HepG2 (cell line): Measurements from ENCODE around the gene FYB1. TPM values are rescaled to one million over a fixed set of nuclear protein-coding genes. Genes with fewer than 3 reads are reported as not detected.
A peak's percentile ranks its signal among the peaks of the same experiment; 100 is the strongest.

Experiments
- CBX5 ChIP-seq: sonication (generic); formaldehyde crosslinking; IDR thresholded peaks from 2 replicates; pipeline ENCODE4 v1.4.0; 2020; ENCODE audit warnings: missing genetic modification reagents, borderline replicate concordance
- CENPBD1 ChIP-seq: sonication (generic); formaldehyde crosslinking; IDR thresholded peaks from 2 replicates; pipeline ENCODE4 v1.8.0; 2022; ENCODE audit warnings: missing genetic modification reagents, low read depth, mild to moderate bottlenecking, borderline replicate concordance
- FOXJ3 ChIP-seq: sonication (generic); formaldehyde crosslinking; IDR thresholded peaks from 2 replicates; pipeline ENCODE4 v1.4.0; 2020; ENCODE audit warnings: missing genetic modification reagents, mild to moderate bottlenecking, borderline replicate concordance
- HIC2 ChIP-seq: sonication (generic); formaldehyde crosslinking; IDR thresholded peaks from 2 replicates; pipeline ENCODE4 v1.9.0; 2022; ENCODE audit warnings: low read depth, missing genetic modification reagents
- KMT2A ChIP-seq: sonication (generic); formaldehyde crosslinking; IDR thresholded peaks from 2 replicates; pipeline ENCODE4 v1.4.0; 2020; ENCODE audit warnings: missing genetic modification reagents
- POLR2AphosphoS5 ChIP-seq: IDR thresholded peaks from 2 replicates; pipeline ENCODE4 v1.6.1; 2012; ENCODE audit warnings: low read depth, low read length
- SMARCE1 ChIP-seq: fragments of 450-650 bp; IDR thresholded peaks from 2 replicates; pipeline ENCODE4 v1.6.1; 2017; ENCODE audit warnings: borderline replicate concordance
- SNRNP70 ChIP-seq: fragments of 200-400 bp; formaldehyde crosslinking; IDR thresholded peaks from 2 replicates; pipeline ENCODE4 v1.6.1; 2017; ENCODE audit warnings: mild to moderate bottlenecking, low read depth, low read length, moderate library complexity
- TBX2 ChIP-seq: sonication (generic); formaldehyde crosslinking; IDR thresholded peaks from 2 replicates; pipeline ENCODE4 v1.5.0; 2020; ENCODE audit warnings: missing genetic modification reagents, mild to moderate bottlenecking, borderline replicate concordance
- ZFP62 ChIP-seq: sonication (generic); formaldehyde crosslinking; IDR thresholded peaks from 2 replicates; pipeline ENCODE4 v1.4.0; 2020; ENCODE audit warnings: missing genetic modification reagents
- ZNF318 ChIP-seq: sonication (generic); formaldehyde crosslinking; IDR thresholded peaks from 2 replicates; pipeline ENCODE4 v1.4.0; 2020; ENCODE audit warnings: mild to moderate bottlenecking, missing genetic modification reagents
- ZNF510 ChIP-seq: sonication (generic); formaldehyde crosslinking; IDR thresholded peaks from 2 replicates; pipeline ENCODE4 v1.4.0; 2020; ENCODE audit warnings: low read depth, mild to moderate bottlenecking, missing genetic modification reagents
- ZNF564 ChIP-seq: sonication (generic); formaldehyde crosslinking; IDR thresholded peaks from 2 replicates; pipeline ENCODE4 v1.8.1; 2023; ENCODE audit warnings: mild to moderate bottlenecking, missing genetic modification reagents
- ZNF691 ChIP-seq: sonication (generic); formaldehyde crosslinking; IDR thresholded peaks from 2 replicates; pipeline ENCODE4 v1.4.0; 2020; ENCODE audit warnings: missing genetic modification reagents, low read depth, mild to moderate bottlenecking, borderline replicate concordance
- polyA plus RNA-seq, 8 experiments: library from polyadenylated mRNA; depleted of rRNA in 3 of 8; stranded (reverse) in 7 of 8; unstranded in 1 of 8; fragments of >200 nt; fragmentation: Illumina TruSeq in 4 of 8; extraction: Trizol in 4 of 8; gene quantifications; 2 replicates each; pipeline versions ENCODE4 v1.2.1 to v1.2.3, GENCODE V29; 2011 to 2016; ENCODE audit warnings: low read depth in 4 of 8, missing spikeins in 1 of 8, mixed read lengths in 1 of 8; ENCODE audit not compliant: insufficient read depth in 1 of 8
- total RNA-seq, 5 experiments: library from RNA; depleted of rRNA; stranded (reverse); fragments of >200 nt; fragmentation: Illumina TruSeq; extraction: Trizol; gene quantifications; 2 replicates each; pipeline ENCODE4 v1.2.3, GENCODE V29; 2016; ENCODE audit warnings: low read depth in 1 of 5

The FYB1 gene
- total and polyA plus RNA-seq, 2 of the 13 experiments (the other 11 are each of a cell fraction or from before 2014, with no cell fraction given) = 0.03 TPM; not detected in 1

DNA sequence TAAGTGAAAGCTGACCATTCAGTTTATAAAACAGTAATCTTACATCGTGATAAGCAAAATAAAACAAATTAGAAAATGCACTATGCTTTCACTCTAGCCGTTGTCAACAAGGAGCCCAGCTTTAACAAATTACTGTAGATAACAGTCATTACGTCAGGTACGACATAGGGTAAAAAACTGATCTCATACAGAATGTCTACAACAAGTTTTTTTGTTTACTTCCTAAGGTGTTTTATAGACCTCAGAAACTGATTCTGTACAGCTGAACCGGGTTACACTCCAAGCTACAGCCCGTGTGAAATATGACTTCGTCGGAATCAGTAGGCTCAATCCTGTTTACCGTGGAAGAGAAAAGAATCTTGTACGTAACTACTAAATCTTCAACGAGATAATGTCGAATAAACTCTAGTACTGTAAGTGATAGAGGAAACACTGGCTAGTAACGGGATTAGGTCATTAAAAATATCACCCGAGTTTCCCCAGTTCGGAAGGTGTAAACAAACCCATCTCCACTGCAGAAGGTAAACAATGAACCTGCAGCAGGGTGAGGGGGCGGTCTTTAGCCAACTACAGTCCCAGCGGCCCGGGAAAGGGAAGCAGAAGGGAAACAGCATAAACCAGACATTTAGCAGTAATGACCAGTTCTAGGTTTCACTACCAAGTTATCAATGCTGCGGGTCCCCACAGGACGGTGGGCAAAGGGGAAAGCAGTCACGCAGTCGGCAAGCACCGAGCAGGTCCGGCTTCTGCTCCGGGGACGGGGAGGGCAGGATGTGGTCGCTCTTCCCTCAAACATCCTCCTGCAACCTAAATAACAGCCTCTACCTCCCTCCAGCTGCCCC, 146.2 kb downstream of the FYB1 start (continued):
- TF ChIP-seq ZNF318 (CRISPR knock-in tag) (no peak), FOXJ3 (CRISPR knock-in tag) (peak; percentile 45; the same call in 1 of the 2 replicates), KMT2A (CRISPR knock-in tag) (peak; percentile 48; the same call in 1 of the 2 replicates), SMARCE1 (no peak), SNRNP70 (no peak), ZNF691 (no peak), TBX2 (CRISPR knock-in tag) (peak; percentile 57; the same call in 1 of the 2 replicates), HIC2 (CRISPR knock-in tag) (no peak), ZNF564 (CRISPR knock-in tag) (no peak), POLR2AphosphoS5 (peak; percentile 50; the same call in 1 of the 2 replicates), ZFP62 (CRISPR knock-in tag) (no peak), CENPBD1 (CRISPR knock-in tag) (no peak), CBX5 (CRISPR knock-in tag) (peak; percentile 31; the same call in 1 of the 2 replicates), ZNF510 (CRISPR knock-in tag) (0 out of 2 replicates have a peak, but pooled peaks have one; percentile 26)
